Endothelial cell of umbilical vein (primary cell): ENCODE measurements around the gene TYRO3. TPM values are rescaled to one million over a fixed set of nuclear protein-coding genes. Genes with fewer than 3 reads are reported as not detected.

Experiments used
- BruUV-seq: library from RNA; stranded (reverse); fragments of 400-500 nt; replicated peaks from 2 replicates; lab custom pipeline; 2021; lab: Mats Ljungman, UMichigan
- CTCF ChIA-PET: fragments of 300-600, 350-600 bp; sonication (Branson Sonifier 250); formaldehyde crosslinking; loops from one replicate; lab custom pipeline; 2021; ENCODE audit warnings: antibody characterized with exemption, inconsistent platforms; lab: Charles Lee
- POLR2A ChIA-PET: fragments of 300-600, 350-600 bp; sonication (Branson Sonifier 250); formaldehyde crosslinking; loops from one replicate; lab custom pipeline; 2021; ENCODE audit warnings: antibody characterized with exemption, inconsistent platforms; lab: Charles Lee
- DNase-seq: peaks from one replicate; pipeline ENCODE4 v3.0.0-alpha.2; 2011; ENCODE audit warnings: low read depth, low spot score
- FAIRE-seq: peaks from 2 replicates; lab custom pipeline; 2011; peaks lifted over from hg19 to GRCh38; lab: Jason Lieb, UNC
- H2AFZ ChIP-seq: 2 replicates; pipeline ENCODE4 v1.6.0; 2012; ENCODE audit warnings: low read depth, low read length, control low read depth, inconsistent platforms
- H3K27ac ChIP-seq: 2 replicates; pipeline ENCODE4 v1.5.1; 2011; ENCODE audit warnings: low read depth, mild to moderate bottlenecking, control low read depth, low read length, moderate library complexity; ENCODE audit not compliant: insufficient read depth
- H3K27me3 ChIP-seq, 2 experiments: 2 replicates each; pipeline versions ENCODE4 v1.6.0 to v1.6.1; 2011; ENCODE audit warnings: low read length in 2 of 2, mixed read lengths in 1 of 2; ENCODE audit not compliant: control insufficient read depth in 2 of 2, insufficient read depth in 2 of 2
- H3K36me3 ChIP-seq, 2 experiments: 2 replicates in 1 of 2; 3 replicates in 1 of 2; pipeline ENCODE4 v1.5.1; 2011; ENCODE audit warnings: low read length in 2 of 2, mild to moderate bottlenecking in 1 of 2, moderate library complexity in 1 of 2; ENCODE audit not compliant: control insufficient read depth in 2 of 2, insufficient read depth in 2 of 2; ENCODE audit errors: extremely low read depth in 1 of 2
- H3K4me1 ChIP-seq: 3 replicates; pipeline ENCODE4 v1.5.1; 2011; ENCODE audit warnings: mild to moderate bottlenecking, low read length; ENCODE audit not compliant: control insufficient read depth, insufficient read depth; ENCODE audit errors: extremely low read depth
- H3K4me2 ChIP-seq: 2 replicates; pipeline ENCODE4 v1.6.1; 2011; ENCODE audit warnings: low read length, control low read depth, mixed read lengths; ENCODE audit not compliant: insufficient read depth
- H3K4me3 ChIP-seq, 3 experiments: fragments of 200-600 bp in 1 of 3; sonication (generic), shearing (Covaris generic) in 1 of 3; replicated peaks in 1 of 3; 2 replicates each; pipeline ENCODE4 v1.5.1; 2011 to 2016; ENCODE audit warnings: control low read depth in 3 of 3, low read length in 3 of 3, mild to moderate bottlenecking in 2 of 3, inconsistent platforms in 1 of 3, low read depth in 1 of 3, moderate library complexity in 1 of 3; ENCODE audit not compliant: insufficient read depth in 1 of 3
- H3K79me2 ChIP-seq: 2 replicates; pipeline ENCODE4 v1.6.0; 2012; ENCODE audit warnings: low read length, inconsistent platforms; ENCODE audit not compliant: control insufficient read depth, insufficient read depth
- H3K9ac ChIP-seq: replicated peaks from 2 replicates; pipeline ENCODE3; 2011; ENCODE audit warnings: low read length, control low read depth; ENCODE audit not compliant: insufficient read depth; ENCODE audit errors: extremely low read depth
- H3K9me1 ChIP-seq: replicated peaks from 3 replicates; pipeline ENCODE4 v1.6.0; 2011; ENCODE audit warnings: mild to moderate bottlenecking, low read length; ENCODE audit not compliant: control insufficient read depth, insufficient read depth; ENCODE audit errors: extremely low read depth
- H3K9me3 ChIP-seq: replicated peaks from 2 replicates; pipeline ENCODE4 v1.5.1; 2012; ENCODE audit warnings: low read length, inconsistent platforms; ENCODE audit not compliant: control insufficient read depth, insufficient read depth
- H4K20me1 ChIP-seq: replicated peaks from 2 replicates; pipeline ENCODE3; 2011; ENCODE audit warnings: mild to moderate bottlenecking, low read length; ENCODE audit not compliant: control insufficient read depth, insufficient read depth; ENCODE audit errors: extremely low read depth
- EZH2 ChIP-seq: IDR thresholded peaks from 2 replicates; pipeline ENCODE4 v1.6.1; 2012; ENCODE audit warnings: borderline replicate concordance, low read depth, mild to moderate bottlenecking, moderate library complexity, low read length, inconsistent platforms; ENCODE audit not compliant: severe bottlenecking
- FOS ChIP-seq: IDR thresholded peaks from 2 replicates; pipeline ENCODE4 v1.6.1; 2011; ENCODE audit warnings: mild to moderate bottlenecking, low read length, moderate library complexity, borderline replicate concordance; ENCODE audit not compliant: insufficient read depth
- GATA2 ChIP-seq: IDR thresholded peaks from 2 replicates; pipeline ENCODE4 v1.7.0; 2011; ENCODE audit warnings: low read depth, mild to moderate bottlenecking, moderate library complexity, mixed read lengths, low read length; ENCODE audit not compliant: insufficient read length, insufficient read depth
- JUN ChIP-seq: IDR thresholded peaks from 2 replicates; pipeline ENCODE4 v1.6.1; 2011; ENCODE audit warnings: borderline replicate concordance, low read depth; ENCODE audit not compliant: insufficient read length, insufficient read depth
- MYC ChIP-seq: IDR thresholded peaks from one replicate; pipeline ENCODE4 v1.6.1; 2011; ENCODE audit warnings: mild to moderate bottlenecking, low read depth, low read length
- POLR2A ChIP-seq: IDR thresholded peaks from 2 replicates; pipeline ENCODE4 v1.6.1; 2012; ENCODE audit warnings: low read depth, mild to moderate bottlenecking, control low read depth, low read length
- dilution Hi-C: fragments of 300-500 bp; cut with MboI; formaldehyde crosslinking; loops from one replicate; pipeline ENCODE4 v1.15.0; 2019; ENCODE audit warnings: low sequenced_read_pairs; ENCODE audit not compliant: extremely low pct_ligation_motif_present
- intact Hi-C: fragments of 100-400 bp; cut with micrococcal nuclease; formaldehyde crosslinking; loops from one replicate; pipeline ENCODE4 v1.10.0; 2022
- polyA plus RNA-seq, 4 experiments: library from polyadenylated mRNA; depleted of rRNA in 3 of 4; stranded (reverse) in 3 of 4; unstranded in 1 of 4; fragments of >200 nt; gene quantifications; 2 replicates each; pipeline versions ENCODE4 v1.2.1 to v1.2.3, GENCODE V29; 2011 to 2012; ENCODE audit warnings: missing spikeins in 1 of 4
- total RNA-seq: library from RNA; stranded (reverse); gene quantifications from 2 replicates; pipeline ENCODE4 v1.2.3, GENCODE V29; 2021
- TF ChIP-seq, protein P1 (sequence below), 2 donors: IDR thresholded peaks; 1 replicate in 1 of 2; 2 replicates in 1 of 2; pipeline ENCODE4 v1.5.1; 2011; ENCODE audit warnings: low read length in 2 of 2, mild to moderate bottlenecking in 2 of 2, moderate library complexity in 2 of 2, control low read depth in 1 of 2, inconsistent platforms in 1 of 2, low read depth in 1 of 2; ENCODE audit not compliant: insufficient read depth in 1 of 2; ENCODE audit errors: extremely low read depth in 1 of 2

The TYRO3 gene
- total and polyA plus RNA-seq, 2 donors (not counting 3 experiments of a cell fraction or from before 2014, with no cell fraction given), result 14.1 to 14.5 TPM

DNA sequence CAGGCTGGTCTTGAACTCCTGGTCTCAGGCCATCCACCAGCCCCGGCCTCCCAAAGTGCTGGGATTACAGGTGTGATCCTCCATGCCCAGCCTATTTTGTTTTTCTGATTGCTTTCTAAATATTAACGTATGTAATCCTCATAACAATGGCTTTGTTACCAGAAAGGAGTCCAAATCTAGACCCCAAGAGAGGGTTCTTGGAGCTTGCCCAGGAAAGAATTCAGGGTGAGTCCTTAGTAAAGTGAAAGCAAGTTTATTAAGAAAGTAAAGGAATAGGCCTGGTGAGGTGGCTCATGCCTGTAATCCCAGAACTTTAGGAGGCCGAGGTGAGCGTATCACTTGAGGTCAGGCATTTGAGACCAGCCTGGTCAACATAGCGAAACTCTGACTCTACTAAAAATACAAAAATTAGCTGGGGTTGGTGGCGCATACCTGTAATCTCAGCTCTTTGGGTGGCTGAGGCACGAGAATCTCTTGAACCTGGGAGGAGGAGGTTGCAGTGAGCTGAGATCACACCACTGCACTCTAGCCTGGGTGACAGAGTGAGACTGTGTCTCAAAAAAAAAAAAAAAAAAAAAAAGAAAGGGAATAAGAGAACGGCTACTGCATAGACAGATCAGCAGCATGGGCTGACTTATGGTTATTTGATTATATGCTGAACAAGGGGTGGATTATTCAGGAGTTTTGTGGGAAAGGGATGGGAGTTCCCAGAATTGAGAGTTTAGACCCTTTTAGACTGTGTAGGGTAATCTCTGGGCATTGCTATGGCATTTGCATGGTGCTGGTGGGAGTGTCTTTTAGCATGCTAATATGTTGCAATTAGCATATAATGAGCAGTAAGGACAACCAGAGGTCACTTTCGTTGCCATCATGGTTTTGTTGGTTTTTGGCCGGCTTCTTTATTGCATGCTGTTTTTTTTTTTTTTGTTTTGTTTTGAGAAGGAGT, 36.1 kb downstream of the TYRO3 start:
- dilution Hi-C loops, result no loop called here
- no peak for FAIRE-seq

More for the DNA sequence above, 36.1 kb downstream of the TYRO3 start:
- CTCF ChIA-PET, result interaction anchor here (2.1 to 2.6 kb wide), 2 partner anchors 9 to 37 kb away, joined by 5 to 17 read pairs; no protein-coding TSS in a partner anchor
- Histone ChIP-seq H3K4me3 (no peak overlapping the region), H3K79me2 (no peaks in the 10 kb centered on the region), H2AFZ (no peak overlapping the region), H3K36me3 (no peaks in the 10 kb centered on the region), H3K9me1 (no peaks in the 10 kb centered on the region), H4K20me1 (no peaks in the 10 kb centered on the region), H3K9me3 (no peaks in the 10 kb centered on the region), H3K27ac (no peak overlapping the region), H3K9ac (no peak overlapping the region), H3K4me2 (no peak overlapping the region), H3K4me1 (no peaks in the 10 kb centered on the region), H3K27me3 (peaks cover 11% of the 10 kb centered on the region in 2 experiments)
- no peak for DNase-seq
- POLR2A ChIA-PET, result no interaction called here
- intact Hi-C loops, result no loop called here
- BruUV-seq, result no TSS peak
- no peak for TF ChIP-seq POLR2A
- no peak for TF ChIP-seq JUN
- TF ChIP-seq GATA2, result no peak
- no peak for TF ChIP-seq EZH2
- TF ChIP-seq MYC, result no peak
- TF ChIP-seq, protein P1, sequence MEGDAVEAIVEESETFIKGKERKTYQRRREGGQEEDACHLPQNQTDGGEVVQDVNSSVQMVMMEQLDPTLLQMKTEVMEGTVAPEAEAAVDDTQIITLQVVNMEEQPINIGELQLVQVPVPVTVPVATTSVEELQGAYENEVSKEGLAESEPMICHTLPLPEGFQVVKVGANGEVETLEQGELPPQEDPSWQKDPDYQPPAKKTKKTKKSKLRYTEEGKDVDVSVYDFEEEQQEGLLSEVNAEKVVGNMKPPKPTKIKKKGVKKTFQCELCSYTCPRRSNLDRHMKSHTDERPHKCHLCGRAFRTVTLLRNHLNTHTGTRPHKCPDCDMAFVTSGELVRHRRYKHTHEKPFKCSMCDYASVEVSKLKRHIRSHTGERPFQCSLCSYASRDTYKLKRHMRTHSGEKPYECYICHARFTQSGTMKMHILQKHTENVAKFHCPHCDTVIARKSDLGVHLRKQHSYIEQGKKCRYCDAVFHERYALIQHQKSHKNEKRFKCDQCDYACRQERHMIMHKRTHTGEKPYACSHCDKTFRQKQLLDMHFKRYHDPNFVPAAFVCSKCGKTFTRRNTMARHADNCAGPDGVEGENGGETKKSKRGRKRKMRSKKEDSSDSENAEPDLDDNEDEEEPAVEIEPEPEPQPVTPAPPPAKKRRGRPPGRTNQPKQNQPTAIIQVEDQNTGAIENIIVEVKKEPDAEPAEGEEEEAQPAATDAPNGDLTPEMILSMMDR (IDR thresholded peaks at IDR 0.05; ENCODE audit: extremely low read depth in 1 of 2, insufficient read depth in 1 of 2, low read depth in 1 of 2, low read length in 2 of 2), result no peak
- TF ChIP-seq FOS, result no peak
